HepG2 (cell line): ENCODE results near the gene SEZ6L. TPM values are rescaled to one million over a fixed set of nuclear protein-coding genes. Genes with fewer than 3 reads are reported as not detected.

Experiments used
- ATAC-seq: fragments of 200-7000 bp; cut with Tn5 transposase; 3 replicates; pipeline ENCODE4 v1.9.1; 2020; ENCODE audit warnings: mild to moderate bottlenecking, moderate library complexity
- BruUV-seq: library from RNA; stranded (reverse); fragments of 400-500 nt; replicated peaks from 2 replicates; lab custom pipeline; 2021; lab: Mats Ljungman, UMichigan
- CTCF ChIA-PET: fragments of 300-600 bp; formaldehyde crosslinking; extraction: SDS; loops from one replicate; lab custom pipeline; 2021; ENCODE audit warnings: low total read pairs, inconsistent platforms, low intra/inter-chr PET ratio; lab: Yijun Ruan, JAX
- POLR2A ChIA-PET: fragments of 350-600 bp; sonication (Branson Sonifier 250); formaldehyde crosslinking; loops from one replicate; lab custom pipeline; 2020; ENCODE audit warnings: antibody characterized with exemption, inconsistent platforms; lab: Yijun Ruan, JAX
- DNase-seq: peaks from one replicate; pipeline ENCODE4 v3.0.0-alpha.2; 2015; ENCODE audit warnings: low spot score
- FAIRE-seq: peaks from 3 replicates; lab custom pipeline; 2011; peaks lifted over from hg19 to GRCh38; lab: Jason Lieb, UNC
- H2AFZ ChIP-seq: one replicate; pipeline ENCODE4 v1.6.1; 2011; ENCODE audit warnings: low read length, inconsistent platforms
- H3K27ac ChIP-seq: fragments of 300-600 bp; 3 replicates; pipeline ENCODE4 v1.8.0; 2011; ENCODE audit warnings: mixed run types, mild to moderate bottlenecking, mixed read lengths, low read length, inconsistent platforms; ENCODE audit not compliant: insufficient read depth; ENCODE audit errors: extremely low read length
- H3K27me3 ChIP-seq, 2 experiments: fragments of 200-600 bp in 1 of 2; 2 replicates in 1 of 2; 3 replicates in 1 of 2; pipeline versions ENCODE4 v1.6.0 to v1.8.0; 2011; ENCODE audit warnings: low read length in 2 of 2, mild to moderate bottlenecking in 2 of 2, moderate library complexity in 2 of 2, inconsistent platforms in 1 of 2; ENCODE audit not compliant: insufficient read depth in 2 of 2, control insufficient read depth in 1 of 2
- H3K36me3 ChIP-seq, 2 experiments: fragments of 200-600 bp in 1 of 2; replicated peaks in 1 of 2; 2 replicates in 1 of 2; 3 replicates in 1 of 2; pipeline versions ENCODE4 v1.5.1 to v1.8.0; 2011; ENCODE audit warnings: low read length in 2 of 2, inconsistent platforms in 1 of 2; ENCODE audit not compliant: insufficient read depth in 2 of 2, control insufficient read depth in 1 of 2
- H3K4me1 ChIP-seq: 2 replicates; pipeline ENCODE4 v1.5.1; 2012; ENCODE audit warnings: low read length, inconsistent platforms; ENCODE audit not compliant: insufficient read depth
- H3K4me2 ChIP-seq: 2 replicates; pipeline ENCODE4 v1.6.0; 2011; ENCODE audit warnings: low read depth, low read length, inconsistent platforms
- H3K4me3 ChIP-seq, 3 experiments: fragments of 200-600 bp in 1 of 3; sonication (generic), shearing (Covaris generic) in 1 of 3; replicated peaks in 1 of 3; 2 replicates each; pipeline ENCODE4 v1.5.1; 2011 to 2016; ENCODE audit warnings: low read length in 3 of 3, inconsistent platforms in 2 of 3, low read depth in 2 of 3, mild to moderate bottlenecking in 2 of 3, control low read depth in 1 of 3, mixed read lengths in 1 of 3; ENCODE audit not compliant: insufficient read depth in 1 of 3
- H3K79me2 ChIP-seq: one replicate; pipeline ENCODE4 v1.6.1; 2011; ENCODE audit warnings: low read length, inconsistent platforms; ENCODE audit not compliant: insufficient read depth
- H3K9ac ChIP-seq: 2 replicates; pipeline ENCODE4 v1.6.0; 2011; ENCODE audit warnings: mild to moderate bottlenecking, low read depth, low read length, inconsistent platforms; ENCODE audit not compliant: insufficient read depth
- H3K9me3 ChIP-seq: 2 replicates; pipeline ENCODE4 v1.5.1; 2012; ENCODE audit warnings: mild to moderate bottlenecking, low read length
- H4K20me1 ChIP-seq: 2 replicates; pipeline ENCODE4 v1.6.0; 2011; ENCODE audit warnings: inconsistent platforms, mild to moderate bottlenecking, low read length, moderate library complexity; ENCODE audit not compliant: insufficient read depth
- ETV5 ChIP-seq: IDR thresholded peaks from 2 replicates; pipeline ENCODE4 v1.6.1; 2018; ENCODE audit warnings: missing biosample characterization, missing genetic modification reagents, inconsistent platforms, borderline replicate concordance
- HMGXB3 ChIP-seq: sonication (generic); formaldehyde crosslinking; IDR thresholded peaks from 2 replicates; pipeline ENCODE4 v1.4.0; 2020; ENCODE audit warnings: missing genetic modification reagents, borderline replicate concordance
- HOXA9 ChIP-seq: sonication (generic); formaldehyde crosslinking; IDR thresholded peaks from 2 replicates; pipeline ENCODE4 v1.8.1; 2022; ENCODE audit warnings: missing genetic modification reagents, mild to moderate bottlenecking, moderate library complexity, borderline replicate concordance
- KDM3A ChIP-seq: IDR thresholded peaks from 2 replicates; pipeline ENCODE4 v1.6.1; 2018; ENCODE audit warnings: low read depth, missing compliant biosample characterization
- THYN1 ChIP-seq: sonication (generic); formaldehyde crosslinking; IDR thresholded peaks from 2 replicates; pipeline ENCODE4 v1.8.1; 2023; ENCODE audit warnings: low read depth, mild to moderate bottlenecking, moderate library complexity, missing genetic modification reagents, borderline replicate concordance
- TMF1 ChIP-seq: sonication (generic); formaldehyde crosslinking; IDR thresholded peaks from 2 replicates; pipeline ENCODE4 v1.8.1; 2022; ENCODE audit warnings: low read depth, missing genetic modification reagents
- ZNF558 ChIP-seq: sonication (generic); formaldehyde crosslinking; IDR thresholded peaks from 2 replicates; pipeline ENCODE4 v1.9.0; 2022; ENCODE audit warnings: mild to moderate bottlenecking, missing genetic modification reagents, borderline replicate concordance
- ZNF724P ChIP-seq: sonication (generic); formaldehyde crosslinking; IDR thresholded peaks from 2 replicates; pipeline ENCODE4 v1.8.0; 2022; ENCODE audit warnings: missing genetic modification reagents, borderline replicate concordance
- ZNF781 ChIP-seq: sonication (generic); formaldehyde crosslinking; IDR thresholded peaks from 2 replicates; pipeline ENCODE4 v1.5.1; 2020; ENCODE audit warnings: borderline replicate concordance, mild to moderate bottlenecking, missing genetic modification reagents; ENCODE audit errors: not compliant biosample characterization
- WGBS: methylation state at CpG from one replicate; pipeline ENCODE4 v1.1.6; 2017; ENCODE audit warnings: low lambda C conversion rate; 5-methylcytosine and 5-hydroxymethylcytosine counted together
- in situ Hi-C: cut with HindIII; loops from 2 replicates; pipeline ENCODE4 v1.10.0; 2017; ENCODE audit warnings: low pct_unique_long_range_greater_than_20kb; ENCODE audit not compliant: extremely low pct_ligation_motif_present
- intact Hi-C: fragments of 100-400 bp; cut with micrococcal nuclease; formaldehyde crosslinking; loops from one replicate; pipeline ENCODE4 v1.10.0; 2022; ENCODE audit not compliant: unreplicated experiment
- polyA plus RNA-seq, 8 experiments: library from polyadenylated mRNA; depleted of rRNA in 3 of 8; stranded (reverse) in 7 of 8; unstranded in 1 of 8; fragments of >200 nt; fragmentation: Illumina TruSeq in 4 of 8; extraction: Trizol in 4 of 8; gene quantifications; 2 replicates each; pipeline versions ENCODE4 v1.2.1 to v1.2.3, GENCODE V29; 2011 to 2016; ENCODE audit warnings: low read depth in 4 of 8, missing spikeins in 1 of 8, mixed read lengths in 1 of 8; ENCODE audit not compliant: insufficient read depth in 1 of 8
- total RNA-seq, 5 experiments: library from RNA; depleted of rRNA; stranded (reverse); fragments of >200 nt; fragmentation: Illumina TruSeq; extraction: Trizol; gene quantifications; 2 replicates each; pipeline ENCODE4 v1.2.3, GENCODE V29; 2016; ENCODE audit warnings: low read depth in 1 of 5

SEZ6L gene
- total and polyA plus RNA-seq, 2 of the 13 experiments (the other 11 are each of a cell fraction or from before 2014, with no cell fraction given): not detected

DNA sequence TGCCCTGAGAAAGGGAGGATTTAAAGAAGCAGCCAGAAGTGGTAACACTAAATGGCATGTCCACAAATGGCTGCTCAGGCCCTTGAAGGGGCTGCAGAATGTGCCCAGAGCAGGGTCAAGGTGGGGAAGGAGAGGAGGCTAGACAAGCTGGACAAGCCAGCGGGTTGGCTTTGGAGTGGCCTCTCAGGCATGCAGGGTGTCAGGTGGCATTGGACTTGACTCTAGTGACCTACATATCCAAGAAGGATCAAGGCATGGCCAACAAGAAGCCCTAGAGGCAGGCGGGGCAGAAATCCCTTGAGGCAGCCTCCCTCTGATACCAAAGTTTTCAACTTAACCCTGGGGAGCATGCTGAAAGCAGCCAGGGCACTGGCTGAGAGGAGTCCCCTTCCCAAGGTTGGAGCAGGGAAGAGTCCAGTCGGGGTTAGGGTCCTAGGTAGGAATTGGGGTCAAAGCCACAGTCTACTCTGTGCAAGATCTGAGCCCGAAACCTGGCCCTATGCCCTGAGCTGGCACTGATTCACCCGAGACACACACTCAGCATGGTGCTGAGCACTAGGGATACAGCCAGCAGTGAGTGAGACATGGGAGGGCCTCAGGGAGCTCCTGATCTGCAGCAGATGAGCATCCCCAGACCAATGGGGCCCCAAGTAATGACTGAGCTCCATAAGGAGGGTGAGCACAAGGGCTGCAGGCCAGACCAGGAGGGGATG lies 164.0 kb downstream of the SEZ6L start:
- ChIA-PET CTCF (no interaction called here), POLR2A (no interaction called here)
- Histone ChIP-seq H4K20me1 (no peaks in the 10 kb centered on the region), H2AFZ (no peak overlapping the region), H3K4me1 (no peaks in the 10 kb centered on the region), H3K27ac (no peak overlapping the region), H3K27me3 (peaks cover 0 to 28% of the 10 kb centered on the region in 2 experiments; a peak in 3 of 5 replicates), H3K4me2 (no peak overlapping the region), H3K36me3 (no peaks in the 10 kb centered on the region), H3K79me2 (no peaks in the 10 kb centered on the region), H3K9me3 (no peaks in the 10 kb centered on the region), H3K4me3 (no peak overlapping the region), H3K9ac (no peak overlapping the region)
- ATAC-seq (no peak), FAIRE-seq (no peak), DNase-seq (no peak)
- WGBS: 5% methylated on average over 3 of the region's 5 CpGs
- intact Hi-C loops: no loop called here
- in situ Hi-C loops: loop anchor here (5.0 kb wide), 1 partner anchor 561 kb away; no protein-coding TSS in a partner anchor
- TF ChIP-seq HOXA9 (CRISPR knock-in tag) (no peak), ETV5 (no peak), ZNF781 (CRISPR knock-in tag) (no peak), THYN1 (CRISPR knock-in tag) (no peak), KDM3A (CRISPR knock-in tag) (no peak), ZNF558 (CRISPR knock-in tag) (no peak), ZNF724P (no peak), TMF1 (CRISPR knock-in tag) (no peak), HMGXB3 (no peak)
- BruUV-seq: no TSS peak
